ENCODE results near the gene ATP11A.
A peak's percentile ranks its signal among the peaks of the same experiment; 100 is the strongest.

ATP11A gene

DNA sequence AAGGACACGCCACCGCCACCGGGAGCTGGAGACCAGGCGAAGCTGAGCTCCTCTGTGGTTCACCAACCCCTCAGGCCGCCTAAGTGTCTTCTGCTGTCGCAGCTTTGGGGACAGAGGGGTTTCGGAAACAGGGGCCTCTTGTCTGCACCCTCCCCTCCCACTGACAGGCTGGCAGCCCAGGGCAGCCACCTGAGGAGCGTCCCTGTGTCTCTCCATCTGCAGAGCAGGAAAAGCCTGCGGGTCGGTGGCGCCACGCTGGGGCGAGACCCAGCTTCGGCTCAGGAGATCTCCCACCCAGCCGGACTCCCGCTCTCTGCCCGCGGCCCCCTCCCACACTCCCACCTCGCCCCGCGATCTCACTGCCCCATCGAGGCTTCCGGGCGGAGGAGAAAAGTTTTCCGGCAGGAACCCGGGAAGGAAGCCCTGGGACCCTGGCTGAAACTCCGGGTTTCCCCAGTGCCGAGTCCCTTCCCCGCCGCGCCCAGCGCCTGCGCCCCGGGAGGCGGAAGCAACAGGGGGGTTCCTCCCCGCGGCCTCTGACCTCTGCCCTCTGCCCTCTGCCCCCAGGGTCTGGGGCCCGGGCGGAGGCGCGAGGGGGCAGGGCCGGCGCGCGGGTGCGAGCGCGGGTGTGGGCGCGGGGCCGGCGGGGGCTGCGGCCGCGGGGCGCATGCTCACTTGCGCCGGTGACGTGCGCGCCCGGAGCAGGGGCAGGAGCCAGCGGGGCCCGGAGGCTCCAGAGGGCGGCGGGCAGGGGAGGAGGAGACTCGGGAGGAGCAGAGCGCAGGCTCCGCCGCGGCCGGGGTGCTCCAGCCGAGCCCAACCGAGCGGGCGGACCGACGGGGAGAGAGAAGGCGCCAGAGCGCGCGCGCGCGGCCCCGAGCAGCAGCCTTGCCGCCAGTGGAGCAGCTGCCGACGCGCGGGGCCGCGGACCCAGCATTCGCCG is at the start of gene ATP11A:
Gene ATP11A, plus strand, starts transcription at position 736 of the 943 bp plus-strand sequence. CDS start 379 bp downstream, outside the sequence.
- no peak for DNase-seq

DNA sequence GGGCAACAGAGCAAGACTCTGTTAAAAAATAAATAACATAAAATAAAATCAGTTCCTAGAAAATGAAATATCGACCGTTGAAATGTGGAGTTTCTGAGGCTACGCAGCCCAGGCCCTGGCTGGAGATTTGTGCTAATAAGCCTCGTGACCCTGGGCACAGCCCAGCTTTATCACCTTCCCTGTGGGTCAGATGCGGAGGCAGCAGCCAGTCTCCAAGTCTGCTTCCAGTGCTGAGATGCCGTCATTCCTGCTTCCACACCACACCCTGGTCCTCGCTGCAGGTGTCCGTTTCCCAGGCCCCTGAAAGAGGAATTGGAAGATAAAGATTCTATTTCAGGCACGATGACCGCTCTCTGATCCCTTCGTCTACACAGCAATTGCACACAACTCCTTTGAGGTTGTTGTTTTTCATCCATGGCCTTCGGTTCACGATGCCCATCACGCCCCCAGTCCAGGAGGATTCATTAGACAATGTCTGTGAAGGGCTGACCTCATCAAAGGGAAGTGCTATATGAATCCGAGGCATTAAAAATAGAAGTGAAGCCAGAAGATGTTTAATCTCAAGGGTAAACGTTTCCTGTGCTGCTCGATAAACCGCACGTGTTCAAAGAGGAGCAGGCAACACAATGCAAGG is 48.3 kb upstream of the ATP11A start:
- DNase-seq, result no peak

DNA sequence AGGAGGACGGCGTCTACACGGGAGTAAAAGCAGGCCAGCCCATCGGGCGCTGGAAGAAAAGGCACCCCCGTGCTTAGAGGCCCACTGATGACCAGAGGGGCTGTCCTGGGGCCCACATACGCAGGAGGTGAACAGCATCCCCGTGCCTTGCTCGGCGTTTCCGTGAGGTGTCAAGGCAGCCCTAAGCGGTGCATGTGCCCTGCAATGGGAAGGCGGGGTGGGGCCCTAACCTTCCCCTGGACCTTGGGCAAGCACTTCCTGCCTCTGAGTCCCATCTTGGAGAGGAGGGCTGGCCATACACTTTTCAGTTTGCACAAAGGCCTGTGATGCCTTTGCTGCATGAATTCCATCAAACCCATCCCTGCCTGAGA is 47.8 kb upstream of the ATP11A start:
- DNase-seq, result no peak

DNA sequence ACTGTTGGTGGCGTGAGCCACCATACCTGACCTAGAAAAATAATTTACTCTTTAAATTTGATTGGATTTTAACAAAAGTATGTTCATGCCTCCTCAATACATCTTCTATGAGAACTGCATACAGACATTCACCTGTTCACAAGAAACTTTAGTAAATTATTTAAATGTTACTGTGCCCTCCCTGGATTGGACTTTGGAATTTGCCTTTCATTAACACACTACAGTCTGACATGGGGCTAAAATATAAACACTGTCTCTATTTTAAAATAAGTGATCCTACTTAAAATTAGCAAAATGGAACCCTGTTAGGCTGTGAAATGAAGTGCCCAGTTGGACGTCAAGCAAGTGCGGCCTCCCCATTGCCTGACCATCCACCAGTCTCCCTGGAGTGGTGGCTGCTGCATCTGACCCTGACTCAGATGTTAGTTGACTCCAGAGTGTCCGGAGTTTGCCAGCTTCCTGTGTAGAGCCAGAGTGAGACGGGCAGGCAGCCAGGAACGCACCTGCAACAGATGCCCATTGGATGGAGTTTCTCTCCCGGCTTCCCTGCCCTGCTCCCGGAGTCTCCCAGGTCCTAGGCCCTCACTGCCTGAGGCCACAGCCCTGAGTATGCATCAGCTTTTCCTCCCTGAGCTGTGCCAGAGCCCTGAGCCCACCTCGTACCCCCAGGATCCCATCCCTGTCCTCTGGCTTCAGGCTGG is 45.9 kb upstream of the ATP11A start:
- no peak for DNase-seq

DNA sequence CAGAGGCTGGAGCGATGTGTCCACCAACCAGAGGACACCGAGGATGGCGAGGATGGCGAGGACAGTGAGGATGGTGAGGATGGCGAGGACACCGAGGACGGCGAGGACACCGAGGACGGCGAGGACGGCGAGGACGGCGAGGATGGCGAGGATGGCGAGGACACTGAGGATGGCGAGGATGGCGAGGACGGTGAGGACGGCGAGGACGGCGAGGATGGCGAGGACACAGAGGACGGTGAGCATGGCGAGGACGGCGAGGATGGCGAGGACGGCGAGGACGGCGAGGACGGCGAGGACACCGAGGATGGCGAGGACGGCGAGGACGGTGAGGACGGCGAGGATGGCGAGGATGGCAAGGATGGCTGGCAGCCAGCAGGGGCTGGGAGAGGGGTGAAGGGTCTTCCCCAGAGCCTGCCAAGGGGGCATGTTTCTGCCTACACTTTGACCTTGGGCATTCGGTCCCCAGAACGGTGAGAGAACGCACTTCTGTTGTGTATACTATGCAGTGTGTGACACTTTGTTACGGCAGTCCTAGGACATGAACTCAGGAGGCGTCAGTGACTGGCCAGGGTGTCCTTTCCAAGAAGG is 44.4 kb upstream of the ATP11A start:
- no peak for DNase-seq

DNA sequence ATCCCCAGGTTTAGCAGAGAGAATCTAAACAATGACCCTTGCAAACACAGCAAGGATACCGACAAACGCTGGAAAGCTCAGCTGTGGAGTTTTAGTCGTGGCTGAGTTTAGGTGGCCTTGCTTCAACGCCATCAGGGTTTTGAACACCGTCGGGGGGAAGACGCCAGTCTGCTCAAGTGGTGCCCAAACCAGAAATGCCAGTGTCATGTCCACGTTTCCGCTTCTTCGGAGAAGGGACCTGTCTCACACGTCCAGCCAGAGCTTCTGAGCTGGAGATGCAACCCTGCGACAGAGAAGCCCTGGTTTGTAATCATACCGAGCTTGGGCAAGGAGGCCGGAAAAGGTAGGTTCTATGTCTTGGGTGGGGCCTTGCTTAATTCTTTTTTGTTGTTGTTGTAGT is 42.6 kb upstream of the ATP11A start:
- DNase-seq, result no peak

DNA sequence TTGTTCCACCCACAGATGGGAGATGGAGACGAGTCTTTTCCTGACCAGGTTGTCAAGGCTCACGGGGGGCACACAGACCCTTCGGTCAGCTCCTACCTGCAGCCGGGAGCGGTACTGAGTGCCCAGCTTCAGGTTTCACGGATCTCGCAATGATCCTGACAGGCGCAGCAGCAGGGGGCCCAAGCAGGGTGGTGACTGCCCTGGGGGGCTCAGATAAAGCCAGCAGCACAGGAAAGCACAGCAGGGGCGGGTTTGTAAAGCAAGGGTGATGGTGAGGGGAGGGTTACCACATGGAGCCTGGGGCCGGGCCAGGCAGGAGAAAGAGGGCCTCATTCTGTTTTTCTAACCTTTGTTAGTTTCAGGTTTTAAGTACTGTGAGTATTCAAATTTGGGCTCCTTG is 41.7 kb upstream of the ATP11A start:
- no peak for DNase-seq

DNA sequence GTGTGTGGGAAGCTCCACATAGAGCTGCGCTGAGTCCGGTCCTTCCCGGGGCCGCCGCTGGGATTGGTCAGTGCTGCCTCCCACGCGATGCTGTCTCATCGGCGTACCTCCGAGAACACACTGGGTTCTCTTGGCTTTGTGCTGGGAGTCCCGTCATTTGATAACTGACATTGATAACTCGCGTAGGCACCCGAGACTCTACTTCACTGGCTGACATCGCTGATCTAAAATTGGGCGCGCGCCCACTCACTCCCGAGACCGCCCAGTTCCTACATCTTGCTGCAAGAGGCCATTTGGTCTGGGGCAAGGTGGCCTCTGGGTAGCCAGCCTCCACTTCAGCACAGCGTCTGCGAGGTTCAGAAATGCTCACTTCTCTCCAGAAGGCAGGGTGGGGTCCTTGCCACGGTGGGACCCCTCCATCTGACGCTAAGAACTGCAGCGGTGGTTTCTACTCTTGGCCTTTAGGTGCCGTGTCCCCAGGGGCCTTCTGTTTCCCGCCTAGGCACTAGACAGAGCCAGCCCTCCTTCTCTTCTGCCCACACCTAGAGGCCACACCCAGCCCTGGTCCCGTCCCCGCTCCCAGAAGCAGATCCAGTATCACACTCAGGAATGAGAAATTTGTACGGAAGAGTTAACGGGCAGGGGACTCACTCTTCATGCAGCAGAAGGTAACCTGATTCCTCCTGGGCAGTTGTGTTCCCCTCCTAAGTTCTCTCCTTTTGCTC is 40.7 kb upstream of the ATP11A start:
- no peak for DNase-seq

DNA sequence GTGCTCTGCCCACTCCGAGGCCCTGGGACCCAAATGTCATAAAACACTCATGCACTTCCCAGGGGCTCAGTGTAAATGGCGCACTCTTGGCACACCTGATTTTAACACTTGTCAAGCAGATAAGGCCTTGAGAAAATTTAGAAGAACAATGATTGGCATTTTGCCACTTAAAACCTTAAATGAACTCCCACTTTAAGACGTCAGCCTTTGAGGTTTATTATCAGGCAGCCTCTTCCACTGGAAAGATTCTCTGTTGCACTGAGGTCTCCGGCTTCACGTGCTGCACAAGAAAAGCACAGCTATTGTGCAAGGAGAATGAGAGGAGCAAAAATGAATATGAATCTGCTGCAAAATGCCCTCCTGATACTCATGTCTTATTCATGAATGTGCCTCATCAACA is 38.5 kb upstream of the ATP11A start:
- no peak for DNase-seq

DNA sequence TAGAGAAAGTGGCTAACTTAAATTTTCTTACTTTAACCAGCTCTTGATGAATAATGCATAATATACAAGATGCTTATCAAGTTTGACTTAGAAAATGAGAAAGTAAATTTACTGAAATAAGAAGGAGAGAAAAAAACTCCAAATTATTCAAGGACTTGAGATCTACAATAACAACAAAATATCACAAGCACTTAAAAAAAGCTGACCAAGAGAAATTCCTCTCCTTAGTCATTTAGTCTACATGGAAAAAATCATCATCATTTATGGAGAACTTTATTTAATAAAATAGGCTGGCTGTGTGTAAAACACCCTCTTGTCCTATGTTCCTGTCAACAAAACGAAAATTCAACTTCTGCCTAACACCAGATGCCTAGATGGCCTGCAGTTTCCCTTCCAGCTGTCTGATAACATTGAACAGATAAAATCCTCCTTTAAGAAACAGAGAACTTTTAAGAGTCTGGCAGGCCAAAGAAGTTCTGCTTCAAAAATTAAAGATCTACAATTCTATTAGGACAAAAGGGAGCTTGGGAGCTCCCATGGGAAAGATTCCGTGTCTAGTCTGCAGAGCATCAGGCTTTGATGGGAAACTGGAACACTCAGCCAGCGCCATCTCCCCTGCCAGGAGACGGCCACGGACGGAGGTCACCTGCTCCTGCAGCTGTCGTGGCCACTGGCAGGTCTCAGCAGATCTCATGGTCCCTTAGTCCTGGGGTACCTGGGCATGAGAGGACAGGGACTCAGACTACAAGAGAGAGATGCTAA is 37.9 kb upstream of the ATP11A start:
- DNase-seq, result no peak

DNA sequence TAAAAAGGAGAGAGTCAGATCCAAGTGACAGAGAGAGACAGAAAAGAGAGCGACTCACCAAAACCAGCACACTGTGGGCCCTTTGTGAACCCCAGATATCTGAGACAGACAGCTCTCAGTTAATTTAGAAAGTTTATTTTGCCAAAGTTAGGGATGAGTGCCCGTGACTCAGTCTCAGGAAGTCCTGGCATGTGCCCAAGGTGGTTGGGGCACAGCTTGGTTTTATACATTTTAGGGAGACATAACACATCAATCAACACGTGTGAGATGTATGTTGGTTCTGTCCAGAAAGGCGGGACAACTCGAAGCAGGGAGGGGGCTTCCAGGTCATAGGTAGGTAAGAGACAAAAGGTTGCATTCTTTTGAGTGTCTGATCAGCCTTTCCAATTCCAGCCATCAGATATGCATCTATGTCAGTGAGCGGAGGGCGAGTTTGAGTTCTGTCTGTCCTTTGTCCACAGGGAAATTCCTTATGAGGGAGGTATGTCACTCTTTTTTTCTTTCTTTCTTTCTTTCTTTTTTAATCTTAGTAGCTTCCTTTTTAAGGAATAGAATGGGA is 37.2 kb upstream of the ATP11A start:
- DNase-seq, result no peak

DNA sequence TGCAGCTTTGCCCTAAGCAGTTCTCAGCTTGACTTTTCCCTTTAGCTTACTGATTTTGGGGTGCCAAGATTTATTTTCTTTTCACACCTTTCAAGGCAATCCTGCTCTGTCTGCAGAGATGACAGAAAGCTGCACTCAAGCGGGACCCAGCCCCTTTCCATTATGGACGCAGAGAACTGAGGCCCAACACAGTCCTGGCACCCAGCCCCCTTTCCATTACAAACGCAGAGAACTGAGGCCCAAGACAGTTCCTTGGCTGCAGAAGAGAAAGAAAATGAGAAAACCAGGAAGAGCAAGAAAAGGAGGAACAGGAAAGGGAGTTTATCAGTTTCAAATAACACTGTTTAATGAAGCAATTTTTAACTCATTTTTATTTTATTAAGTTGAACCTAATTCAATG is 36.8 kb upstream of the ATP11A start:
- DNase-seq, result no peak

DNA sequence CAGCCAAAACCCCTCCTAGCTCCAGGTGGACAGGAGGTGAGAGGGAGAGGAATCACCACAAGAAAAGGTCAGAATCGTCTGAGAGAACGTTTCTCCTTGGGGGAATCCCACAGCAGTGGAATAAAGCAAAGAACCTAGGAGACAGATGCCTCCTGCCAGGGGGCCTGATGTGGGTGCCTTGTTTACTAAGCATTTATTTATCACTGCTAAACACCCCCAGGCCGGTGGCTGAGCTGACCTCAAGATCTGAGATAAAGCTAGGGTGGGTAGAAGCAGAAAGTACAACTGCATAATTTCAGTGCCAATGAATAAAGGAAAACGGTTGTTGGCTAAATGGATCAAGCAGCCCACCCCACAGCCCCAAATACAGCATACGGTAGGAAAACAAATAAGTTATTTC is 33.9 kb upstream of the ATP11A start:
- DNase-seq, result no peak

DNA sequence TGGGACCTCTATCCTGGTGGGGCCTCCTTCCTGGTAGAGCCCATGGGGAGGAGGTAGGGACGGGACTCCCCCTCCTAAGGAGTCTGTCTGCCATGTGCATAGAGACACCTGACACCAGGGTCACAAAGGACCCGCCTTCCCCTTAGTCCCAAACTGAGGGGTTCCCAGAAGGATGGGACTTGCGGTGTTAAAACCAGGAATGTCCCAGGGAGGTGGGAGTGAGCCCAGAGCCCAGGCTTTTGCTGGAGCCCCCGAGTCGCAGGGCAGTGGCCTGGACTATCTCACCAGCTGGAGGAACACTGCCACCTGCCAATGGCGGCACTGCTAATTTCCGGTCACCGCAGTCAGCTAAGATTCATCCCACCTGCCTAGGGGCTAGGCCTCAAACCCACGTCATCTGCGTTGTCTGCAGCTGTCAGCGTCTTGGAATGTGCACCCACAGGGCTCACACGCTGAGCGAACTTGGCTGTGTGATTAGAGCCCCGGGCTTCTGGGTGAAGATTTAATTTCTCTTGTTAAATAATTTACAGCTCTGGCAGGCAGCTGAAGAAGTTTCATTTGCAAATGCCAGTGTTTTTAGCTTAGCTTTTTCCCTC is 31.9 kb upstream of the ATP11A start:
- DNase-seq, result no peak

DNA sequence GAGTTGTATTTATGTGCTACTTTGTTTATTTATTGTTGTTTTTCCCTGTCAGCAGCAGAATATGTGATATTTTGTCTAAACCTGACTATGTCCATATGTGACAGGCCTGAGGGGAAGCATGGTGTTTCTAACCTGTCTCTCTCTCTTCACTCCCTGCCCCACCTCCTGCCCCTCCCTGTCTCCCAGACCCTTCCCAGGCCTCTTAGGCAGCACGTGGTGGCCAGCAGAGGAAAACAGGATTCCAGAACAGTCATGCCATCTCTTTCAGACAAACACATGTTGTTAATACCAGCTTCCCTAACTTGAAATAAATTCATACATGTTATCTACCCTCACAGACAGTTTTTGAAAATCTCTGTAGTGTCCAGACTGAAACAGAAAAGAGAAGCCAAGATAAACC is 31.0 kb upstream of the ATP11A start:
- DNase-seq, result no peak

DNA sequence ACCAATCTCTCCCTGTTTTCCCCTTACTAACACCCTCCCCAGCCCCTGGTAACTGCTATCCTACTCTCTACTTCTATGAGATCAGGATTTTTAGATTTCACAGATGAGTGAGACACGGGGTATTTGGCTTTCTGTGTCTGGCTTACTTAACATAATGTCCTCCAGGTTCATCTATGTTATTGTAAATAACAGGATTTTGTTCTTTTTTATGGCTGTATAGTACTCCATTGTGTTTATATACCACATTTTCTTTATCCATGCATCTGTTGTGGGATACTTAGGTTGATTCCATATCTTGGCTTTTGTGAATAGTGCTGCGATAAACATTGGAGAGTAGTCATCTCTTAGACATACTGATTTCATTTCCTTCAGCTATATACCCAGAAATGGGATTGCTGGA is 28.5 kb upstream of the ATP11A start:
- no peak for DNase-seq

DNA sequence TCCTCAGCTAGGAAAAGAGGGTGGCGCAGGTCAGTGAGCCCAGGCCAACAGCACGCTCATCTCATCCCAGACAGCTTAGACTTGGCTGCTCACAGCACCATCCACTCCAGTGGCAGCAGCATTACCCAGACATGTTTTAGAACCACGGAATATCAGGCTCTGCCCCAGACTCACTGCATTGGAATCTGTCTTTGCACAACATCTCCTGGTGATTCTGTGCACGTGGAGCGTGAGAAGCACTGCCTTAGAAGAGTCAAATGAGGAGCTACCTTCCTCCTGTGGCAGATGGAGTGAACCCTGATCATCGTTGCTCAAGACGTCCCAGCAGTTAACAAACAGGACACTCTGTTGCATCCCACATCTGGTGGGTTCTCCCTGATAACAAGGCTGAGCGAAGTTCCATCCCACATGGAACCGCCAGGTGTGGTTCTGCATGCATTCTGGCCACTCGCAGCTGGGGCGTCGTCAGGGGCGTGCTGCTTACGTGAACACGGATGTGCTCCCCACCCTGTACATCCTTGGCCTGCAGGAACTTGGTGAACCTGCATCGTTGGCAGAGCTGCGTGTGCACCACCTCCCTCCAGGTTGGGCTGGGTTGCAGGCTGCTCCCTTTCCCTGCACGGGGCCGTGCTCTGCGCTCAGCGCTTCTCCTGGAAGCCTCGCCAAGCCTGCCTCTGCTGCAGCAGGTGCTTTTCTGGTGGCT is 25.2 kb upstream of the ATP11A start:
- DNase-seq, result no peak

DNA sequence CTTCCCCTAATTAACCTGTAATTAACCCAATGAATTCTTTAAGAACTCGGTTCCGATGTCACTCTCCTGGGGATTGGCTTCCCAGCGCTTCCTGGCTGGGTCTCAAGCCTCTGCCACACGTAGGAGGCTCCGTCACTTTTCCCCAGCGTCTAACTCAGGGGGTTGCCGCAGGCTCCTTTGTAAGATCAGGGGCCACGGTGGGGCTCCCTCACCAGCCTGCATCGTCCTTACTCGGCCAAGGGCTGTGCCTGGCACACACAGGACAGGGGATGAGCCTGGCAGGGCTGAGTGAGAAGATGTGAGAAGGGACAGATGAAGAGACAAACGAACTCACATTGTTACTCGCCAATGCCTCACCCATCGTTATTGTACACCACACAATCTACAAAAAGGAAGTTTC is 20.9 kb upstream of the ATP11A start:
- no peak for DNase-seq

DNA sequence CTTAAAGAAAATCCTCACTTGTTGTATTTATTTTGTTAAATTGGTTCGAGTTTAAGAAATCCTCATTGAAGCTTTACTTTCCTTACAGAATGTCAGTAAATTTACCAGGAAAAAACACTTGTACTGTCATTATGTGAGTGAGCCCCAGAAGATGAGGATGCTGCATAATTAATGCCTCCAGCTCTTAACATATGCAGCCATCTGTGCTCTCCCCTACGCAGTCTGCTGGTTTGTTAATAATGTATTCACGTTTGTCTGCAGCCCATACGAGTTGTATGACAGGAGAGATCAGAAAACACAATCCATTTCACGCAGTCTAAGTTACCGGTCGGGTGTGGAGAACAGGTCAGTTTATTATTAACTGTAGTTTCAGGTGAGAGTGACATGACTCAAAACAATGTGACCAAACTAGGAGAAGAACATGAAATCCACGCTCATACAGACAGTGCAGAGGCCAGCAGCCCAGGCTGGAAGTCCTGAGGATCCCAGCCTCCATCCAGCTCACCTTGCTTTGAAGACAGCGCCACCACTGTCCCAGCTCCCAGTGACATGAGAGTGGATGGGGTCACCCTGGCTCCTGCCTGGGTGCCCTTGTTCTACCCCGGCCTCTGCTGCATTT is 19.8 kb upstream of the ATP11A start:
- DNase-seq, result peak; percentile 19

DNA sequence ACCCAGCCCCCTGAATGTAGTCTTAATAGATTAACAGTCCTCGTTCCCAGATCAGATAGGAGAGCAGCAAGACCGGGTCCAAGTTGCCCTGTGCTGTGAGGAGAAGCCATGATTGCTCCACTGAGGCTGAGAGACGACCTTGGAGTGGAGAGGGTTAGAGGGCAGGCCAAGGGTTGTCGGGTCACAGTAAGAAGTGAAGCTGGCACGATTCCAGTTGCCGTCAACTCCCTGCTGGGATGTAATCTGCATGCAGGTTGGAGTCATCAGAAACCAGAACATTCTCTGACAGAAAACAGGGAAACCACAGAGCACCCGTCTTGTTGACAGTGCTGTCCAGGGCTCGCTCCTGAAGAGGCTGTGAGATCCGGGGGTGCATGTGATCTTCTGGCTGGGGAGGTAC is 19.0 kb upstream of the ATP11A start:
- no peak for DNase-seq
